ENCODE measurements around the gene SLC38A1. TPM values are rescaled to one million over a fixed set of nuclear protein-coding genes. Genes with fewer than 3 reads are reported as not detected.

The SLC38A1 gene
- 114 and 134 TPM in 2 replicates for polyA plus RNA-seq

DNA sequence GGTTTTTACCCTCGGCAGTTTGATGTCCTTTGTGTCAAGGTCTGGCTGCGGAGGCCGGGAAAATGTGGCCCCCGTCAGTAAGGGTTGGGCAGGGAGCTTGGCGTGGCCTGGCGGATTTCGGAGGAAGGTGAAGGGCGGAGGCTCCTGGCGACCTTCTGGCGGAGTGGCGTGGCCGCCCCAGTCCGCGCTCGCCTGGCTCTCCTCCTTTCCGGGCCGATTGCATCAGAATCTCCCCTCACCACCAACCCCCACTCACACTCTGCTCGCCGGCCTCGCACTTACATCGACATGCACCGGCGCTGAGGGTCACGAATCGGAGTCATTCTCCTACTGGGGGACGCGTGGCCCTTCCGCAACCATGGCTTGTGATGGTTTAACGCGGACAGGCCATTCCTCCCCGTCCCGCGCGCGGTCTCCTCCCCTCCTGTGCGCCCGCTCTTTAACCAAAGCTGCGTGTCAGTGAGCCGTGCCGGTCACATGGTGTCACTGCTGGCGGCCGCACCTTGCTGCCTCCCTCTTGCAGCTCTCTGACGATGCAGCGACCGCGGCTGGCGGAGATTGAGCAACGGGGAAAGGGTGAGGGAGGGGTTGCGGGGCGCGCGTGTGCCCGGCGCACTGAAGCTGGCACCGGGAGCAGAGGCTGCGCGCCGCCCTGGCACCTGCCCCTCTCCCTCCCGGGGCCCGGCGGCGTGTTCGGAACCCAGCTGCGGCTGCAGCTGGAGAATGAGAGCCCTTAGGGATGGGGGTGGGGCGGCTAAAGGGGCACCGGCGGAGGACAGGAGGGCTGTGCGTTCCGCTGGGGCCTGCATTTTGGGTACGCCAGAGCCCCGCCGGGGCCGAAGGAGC lies at the start of gene SLC38A1:
Gene SLC38A1 (minus strand): TSS at position 461 of the 846 bp plus-strand sequence. CDS start 29,243 bp downstream, outside the sequence.

Other genes starting within 250 kb of the SLC38A1 start
- 31.7 and 46.2 TPM in 2 replicates for gene SLC38A2, start 103.7 kb upstream of the SLC38A1 start, polyA plus RNA-seq

Data from Purkinje cell (primary cell).